Activated T-helper 1 cell treated with anti-CD3 and anti-CD28 coated beads, Interleukin-12 subunit alpha, Interleukin-12 subunit beta, Interleukin-2, Interleukin-4 antibody, amounts not matched to agents 30 ng/mL and 10 ng/mL and 1 ng/mL, durations not matched to agents 14 hours and 24 hours and 36 hours (primary cell): ENCODE results near the gene PRDX6. TPM values are rescaled to one million over a fixed set of nuclear protein-coding genes. Genes with fewer than 3 reads are reported as not detected.
"Not testable (repeated sequence)": the region's sequence is repeated elsewhere in the genome, so short reads cannot be mapped to it uniquely, and the experiment has no call there.

Experiments
- DNase-seq: peaks from one replicate; pipeline ENCODE4 v3.0.0; 2021; ENCODE audit warnings: low spot score
- H3K27ac Mint-ChIP-seq: one replicate; pipeline ENCODE4 v1.8.0; 2021; ENCODE audit warnings: mild to moderate bottlenecking, mixed read lengths
- H3K27me3 Mint-ChIP-seq: one replicate; pipeline ENCODE4 v1.8.0; 2022; ENCODE audit warnings: mild to moderate bottlenecking, moderate library complexity, mixed read lengths; ENCODE audit not compliant: insufficient read depth
- H3K36me3 Mint-ChIP-seq: one replicate; pipeline ENCODE4 v1.8.0; 2021; ENCODE audit warnings: low read depth, mixed read lengths
- H3K4me1 Mint-ChIP-seq: one replicate; pipeline ENCODE4 v1.8.0; 2021; ENCODE audit warnings: low read depth, mixed read lengths
- H3K4me3 Mint-ChIP-seq: one replicate; pipeline ENCODE4 v1.8.0; 2021; ENCODE audit warnings: mild to moderate bottlenecking, moderate library complexity, mixed read lengths
- H3K9me3 Mint-ChIP-seq: one replicate; pipeline ENCODE4 v1.8.0; 2021; ENCODE audit warnings: mixed read lengths
- intact Hi-C: fragments of 100-400 bp; cut with micrococcal nuclease; formaldehyde crosslinking; loops from one replicate; pipeline ENCODE4 v1.15.1; 2024
- total RNA-seq: library from RNA; stranded (reverse); gene quantifications from 2 replicates; pipeline ENCODE4 v1.2.3, GENCODE V29; 2022

PRDX6 gene
- total RNA-seq, 1 donor from 2014 or later = 124 TPM

GRCh38 chr1:173507847-173508209, 30.7 kb downstream of the PRDX6 start:
- Mint-ChIP-seq H3K27me3 (no peaks in the 10 kb centered on the region), H3K4me1 (no peaks in the 10 kb centered on the region), H3K4me3 (no peak overlapping the region), H3K36me3 (no peaks in the 10 kb centered on the region), H3K9me3 (no peaks in the 10 kb centered on the region), H3K27ac (no peak overlapping the region)
- intact Hi-C loops = no loop called here
- no peak for DNase-seq

DNA sequence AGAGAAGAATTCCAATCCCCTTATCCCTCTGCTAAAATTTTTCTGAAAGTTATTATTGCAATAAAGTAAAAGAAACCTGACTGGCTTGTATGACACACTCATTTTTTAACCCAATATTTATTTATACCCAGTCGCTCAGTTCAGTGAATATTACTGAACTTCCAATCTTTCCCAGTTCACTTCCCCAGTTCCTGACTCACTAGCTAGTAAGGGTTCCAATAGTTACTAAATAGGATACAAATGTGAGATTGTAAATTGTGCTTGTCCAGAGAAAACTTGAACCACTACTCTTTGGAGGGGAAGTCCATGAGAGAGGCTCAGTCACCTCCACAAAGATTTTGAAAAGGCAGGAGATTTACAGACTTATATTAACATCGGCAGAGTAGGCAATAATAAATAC, 31.4 kb downstream of the PRDX6 start:
- no peak for DNase-seq
- H3K4me1 Mint-ChIP-seq = no peaks in the 10 kb centered on the region
- H3K27me3 Mint-ChIP-seq = peaks cover 3% of the 10 kb centered on the region
- H3K27ac Mint-ChIP-seq = no peak overlapping the region
- peaks cover 1% of the 10 kb centered on the region for H3K36me3 Mint-ChIP-seq
- peaks cover under 1% of the 10 kb centered on the region for H3K9me3 Mint-ChIP-seq
- H3K4me3 Mint-ChIP-seq = no peak overlapping the region
- intact Hi-C loops = no loop called here

DNA sequence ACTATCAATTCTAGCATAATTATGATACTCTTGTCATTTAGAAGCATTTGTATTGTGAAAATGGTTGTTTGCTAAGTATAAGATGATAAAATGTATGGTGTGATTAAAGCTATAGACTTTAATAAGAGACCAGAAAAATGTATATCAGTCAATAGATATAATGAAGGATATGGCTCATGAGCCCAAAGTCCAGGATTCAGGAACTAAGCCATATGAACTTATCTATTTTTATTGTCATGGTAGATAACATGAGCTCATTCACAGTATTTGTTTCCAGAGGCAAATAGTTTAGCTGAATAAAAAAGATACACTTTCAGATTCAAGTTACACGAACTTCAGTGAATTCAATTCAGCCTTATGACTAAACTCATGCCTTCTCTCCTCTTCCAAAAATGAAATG, 32.7 kb downstream of the PRDX6 start:
- no peak for DNase-seq
- Mint-ChIP-seq H3K27ac (no peak overlapping the region), H3K27me3 (peaks cover 12% of the 10 kb centered on the region), H3K9me3 (peaks cover 11% of the 10 kb centered on the region), H3K4me3 (no peak overlapping the region), H3K4me1 (no peaks in the 10 kb centered on the region), H3K36me3 (peaks cover 2% of the 10 kb centered on the region)
- intact Hi-C loops = no loop called here

DNA sequence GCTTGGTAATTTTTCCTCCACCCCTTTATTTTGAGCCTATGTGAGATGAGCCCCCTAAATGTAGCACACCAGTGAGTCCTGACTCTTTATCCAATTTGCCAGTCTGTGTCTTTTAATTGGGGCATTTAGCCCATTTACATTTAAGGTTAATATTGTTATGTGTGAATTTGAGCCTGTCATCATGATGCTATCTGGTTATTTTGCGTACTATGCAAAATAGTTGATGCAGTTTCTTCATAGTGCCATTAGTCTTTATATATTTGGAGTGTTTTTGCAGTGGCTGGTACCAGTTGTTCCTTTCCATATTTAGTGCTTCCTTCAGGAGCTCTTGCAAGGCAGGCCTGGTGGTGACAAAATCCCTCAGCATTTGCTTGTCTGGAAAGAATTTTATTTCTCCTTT, 37.4 kb downstream of the PRDX6 start:
- intact Hi-C loops, DNase-seq, H3K36me3 Mint-ChIP-seq, H3K4me1 Mint-ChIP-seq, H3K4me3 Mint-ChIP-seq, H3K27ac Mint-ChIP-seq: not testable (repeated sequence)
- H3K27me3 Mint-ChIP-seq = peaks cover 19% of the 10 kb centered on the region
- peaks cover 11% of the 10 kb centered on the region for H3K9me3 Mint-ChIP-seq

- intact Hi-C loops = no loop called here
- peaks cover 2% of the 10 kb centered on the region for H3K27me3 Mint-ChIP-seq
- no peaks in the 10 kb centered on the region for H3K9me3 Mint-ChIP-seq
- H3K27ac Mint-ChIP-seq = no peak overlapping the region
- no peaks in the 10 kb centered on the region for H3K36me3 Mint-ChIP-seq
- DNase-seq = no peak
- no peak overlapping the region for H3K4me3 Mint-ChIP-seq
- H3K4me1 Mint-ChIP-seq = peaks cover 6% of the 10 kb centered on the region
These were observed 43.7 kb downstream of the PRDX6 start for GRCh38 chr1:173520799-173521198.

GRCh38 chr1:173523329-173523728, 46.2 kb downstream of the PRDX6 start:
- Mint-ChIP-seq H3K27me3 (no peaks in the 10 kb centered on the region), H3K9me3 (no peaks in the 10 kb centered on the region), H3K36me3 (no peaks in the 10 kb centered on the region), H3K4me3 (no peak overlapping the region), H3K27ac (no peak overlapping the region), H3K4me1 (peaks cover 3% of the 10 kb centered on the region)
- intact Hi-C loops = no loop called here
- no peak for DNase-seq

- Mint-ChIP-seq H3K27ac (no peak overlapping the region), H3K4me1 (no peaks in the 10 kb centered on the region), H3K9me3 (no peaks in the 10 kb centered on the region), H3K36me3 (no peaks in the 10 kb centered on the region), H3K27me3 (no peaks in the 10 kb centered on the region), H3K4me3 (no peak overlapping the region)
- intact Hi-C loops = no loop called here
- DNase-seq = no peak
These were observed 48.8 kb downstream of the PRDX6 start for GRCh38 chr1:173525926-173526325.

DNA sequence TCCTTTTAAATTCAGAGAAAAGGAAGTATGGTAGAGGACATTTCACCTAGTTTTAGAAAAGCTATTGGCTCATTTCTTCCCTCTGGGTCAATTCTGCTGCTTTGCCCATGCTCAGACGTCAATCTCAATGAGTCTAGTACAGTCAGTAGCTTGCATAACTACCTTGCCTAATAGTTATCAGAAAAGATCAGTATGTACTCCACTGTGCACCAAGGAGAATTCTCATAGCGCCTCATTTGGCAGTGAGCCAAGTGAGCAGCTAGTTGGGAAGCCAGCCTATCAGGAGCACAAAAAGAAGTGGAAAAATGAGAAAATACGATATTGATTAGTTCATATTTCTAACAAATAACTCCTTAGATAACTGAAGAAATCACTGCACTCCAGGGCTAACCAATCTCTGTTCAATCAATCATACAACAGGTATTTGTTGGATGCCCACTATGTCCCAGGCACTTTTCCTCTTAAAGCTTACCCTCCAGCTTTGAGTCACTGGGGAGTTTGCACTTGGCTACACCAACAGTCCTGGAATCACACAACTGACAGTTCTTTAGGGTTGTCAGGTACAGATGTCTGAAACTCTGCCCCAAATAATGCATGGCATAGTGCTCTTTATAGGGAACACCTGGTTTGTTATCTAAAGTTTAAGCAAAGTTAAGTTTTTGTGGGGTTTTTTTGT, 50.2 kb downstream of the PRDX6 start:
- peaks cover 6% of the 10 kb centered on the region for H3K4me1 Mint-ChIP-seq
- no peaks in the 10 kb centered on the region for H3K9me3 Mint-ChIP-seq
- H3K36me3 Mint-ChIP-seq = peaks cover 2% of the 10 kb centered on the region
- H3K4me3 Mint-ChIP-seq = no peak overlapping the region
- no peak overlapping the region for H3K27ac Mint-ChIP-seq
- intact Hi-C loops = no loop called here
- no peak for DNase-seq
- H3K27me3 Mint-ChIP-seq = no peaks in the 10 kb centered on the region

- intact Hi-C loops = no loop called here
- Mint-ChIP-seq H3K27ac (no peak overlapping the region), H3K4me3 (no peak overlapping the region), H3K9me3 (no peaks in the 10 kb centered on the region), H3K27me3 (no peaks in the 10 kb centered on the region), H3K4me1 (peaks cover 12% of the 10 kb centered on the region), H3K36me3 (peaks cover 2% of the 10 kb centered on the region)
- DNase-seq = no peak
These were observed 52.0 kb downstream of the PRDX6 start for GRCh38 chr1:173529106-173529505.

DNA sequence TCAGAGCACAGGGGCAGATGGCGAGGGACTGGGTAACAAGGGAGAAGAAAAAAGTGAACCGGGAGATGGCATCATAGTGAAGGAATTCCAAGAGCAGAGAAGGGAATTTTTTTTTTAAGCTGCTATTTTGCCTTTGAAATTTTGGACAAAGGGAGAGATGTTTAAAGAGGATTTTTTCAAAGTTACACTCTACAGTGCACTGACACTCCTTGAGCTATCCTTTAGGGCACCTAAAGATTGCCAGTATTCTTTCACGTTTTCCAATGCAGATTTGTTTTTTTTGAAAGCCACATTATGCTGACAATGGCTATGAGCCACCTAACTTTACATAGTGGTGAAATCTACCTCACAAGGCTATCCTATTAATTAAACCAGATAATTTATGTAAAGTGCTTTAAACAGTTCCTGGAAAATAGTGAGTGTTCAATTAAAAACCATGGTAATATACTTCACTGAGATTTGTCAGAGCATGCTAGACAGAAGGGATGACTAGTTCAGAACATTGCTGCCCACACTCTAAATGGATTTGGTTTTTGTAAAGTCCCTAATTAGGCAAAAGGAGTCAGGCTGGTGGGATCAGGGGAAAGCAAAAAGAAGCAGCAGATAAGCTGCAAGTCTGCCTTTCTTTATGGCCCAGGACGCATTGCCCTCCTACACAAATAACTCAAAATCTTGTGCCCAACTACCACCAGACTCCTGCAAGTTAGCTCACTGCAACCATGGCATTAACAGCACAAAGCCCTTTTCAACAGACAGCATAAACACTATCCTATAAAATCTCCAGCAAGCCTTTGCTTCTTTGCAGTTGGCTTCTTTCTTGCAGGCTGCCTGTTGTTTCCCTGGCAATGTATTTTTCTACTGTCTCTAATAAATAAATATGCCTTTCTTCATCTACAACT, 53.9 kb downstream of the PRDX6 start:
- intact Hi-C loops = no loop called here
- no peak overlapping the region for H3K4me3 Mint-ChIP-seq
- H3K4me1 Mint-ChIP-seq = peaks cover 12% of the 10 kb centered on the region
- DNase-seq = no peak
- H3K27ac Mint-ChIP-seq = no peak overlapping the region
- H3K27me3 Mint-ChIP-seq = no peaks in the 10 kb centered on the region
- peaks cover 2% of the 10 kb centered on the region for H3K36me3 Mint-ChIP-seq
- no peaks in the 10 kb centered on the region for H3K9me3 Mint-ChIP-seq

DNA sequence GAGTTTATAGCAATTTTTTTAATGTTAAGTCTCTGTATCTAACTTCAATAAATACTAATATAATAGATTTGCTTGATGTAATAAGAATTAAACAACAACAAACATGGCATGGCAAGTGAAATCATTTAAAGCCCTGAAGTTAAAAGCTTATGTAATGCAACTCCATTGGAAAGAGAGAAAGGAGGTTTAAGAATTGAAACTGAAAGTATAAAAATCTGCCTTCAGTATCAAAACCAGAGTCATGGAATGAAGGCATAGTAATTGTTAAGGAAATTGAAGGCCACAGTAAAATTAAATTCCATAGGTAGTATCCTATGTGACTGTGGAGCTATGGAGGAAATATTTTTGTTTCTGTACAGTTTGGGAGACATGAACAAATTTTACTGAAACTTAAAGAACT, 55.1 kb downstream of the PRDX6 start:
- H3K27ac Mint-ChIP-seq = no peak overlapping the region
- DNase-seq = no peak
- no peaks in the 10 kb centered on the region for H3K9me3 Mint-ChIP-seq
- H3K27me3 Mint-ChIP-seq = no peaks in the 10 kb centered on the region
- H3K4me3 Mint-ChIP-seq = no peak overlapping the region
- H3K36me3 Mint-ChIP-seq = peaks cover 2% of the 10 kb centered on the region
- peaks cover 12% of the 10 kb centered on the region for H3K4me1 Mint-ChIP-seq
- intact Hi-C loops = no loop called here

DNA sequence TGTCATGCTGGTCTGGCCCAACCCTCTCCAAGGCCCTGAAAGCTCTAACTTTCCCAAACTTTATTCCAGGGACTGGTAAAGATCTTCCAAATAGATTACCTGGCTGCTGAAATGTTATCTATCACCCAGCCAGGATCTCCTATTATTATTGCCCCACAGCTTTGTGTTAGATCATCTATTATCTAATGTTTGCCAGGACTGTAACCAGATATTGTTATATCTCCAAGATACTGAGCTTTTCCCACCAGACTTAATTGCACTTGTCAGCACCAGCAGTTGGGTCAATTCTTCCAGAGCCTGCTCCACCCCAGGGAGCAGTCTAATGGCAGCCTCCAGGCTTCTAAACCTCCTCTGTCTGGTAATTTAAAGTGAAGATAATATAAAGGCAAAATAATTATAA, 59.1 kb downstream of the PRDX6 start:
- DNase-seq = no peak

More for the DNA sequence above, 59.1 kb downstream of the PRDX6 start:
- H3K4me3 Mint-ChIP-seq = no peak overlapping the region
- peaks cover 2% of the 10 kb centered on the region for H3K36me3 Mint-ChIP-seq
- H3K4me1 Mint-ChIP-seq = peaks cover 12% of the 10 kb centered on the region
- H3K27me3 Mint-ChIP-seq = no peaks in the 10 kb centered on the region
- H3K9me3 Mint-ChIP-seq = peaks cover 4% of the 10 kb centered on the region
- H3K27ac Mint-ChIP-seq = no peak overlapping the region
- intact Hi-C loops = no loop called here
